Stimulated activated CD8-positive, alpha-beta memory T cell treated with anti-CD3 and anti-CD28 coated beads, Interleukin-7, amount 100 ng/mL, for 48 hours (primary cell): ENCODE results near the gene REEP3.
"Not testable (repeated sequence)": the region's sequence is repeated elsewhere in the genome, so short reads cannot be mapped to it uniquely, and the experiment has no call there.

Experiments used
- DNase-seq, 2 donors: peaks; one replicate each; pipeline ENCODE4 v3.0.0-alpha.2; 2020; ENCODE audit warnings: low read depth in 1 of 2; ENCODE audit errors: extremely low read depth in 1 of 2

The REEP3 gene

DNA sequence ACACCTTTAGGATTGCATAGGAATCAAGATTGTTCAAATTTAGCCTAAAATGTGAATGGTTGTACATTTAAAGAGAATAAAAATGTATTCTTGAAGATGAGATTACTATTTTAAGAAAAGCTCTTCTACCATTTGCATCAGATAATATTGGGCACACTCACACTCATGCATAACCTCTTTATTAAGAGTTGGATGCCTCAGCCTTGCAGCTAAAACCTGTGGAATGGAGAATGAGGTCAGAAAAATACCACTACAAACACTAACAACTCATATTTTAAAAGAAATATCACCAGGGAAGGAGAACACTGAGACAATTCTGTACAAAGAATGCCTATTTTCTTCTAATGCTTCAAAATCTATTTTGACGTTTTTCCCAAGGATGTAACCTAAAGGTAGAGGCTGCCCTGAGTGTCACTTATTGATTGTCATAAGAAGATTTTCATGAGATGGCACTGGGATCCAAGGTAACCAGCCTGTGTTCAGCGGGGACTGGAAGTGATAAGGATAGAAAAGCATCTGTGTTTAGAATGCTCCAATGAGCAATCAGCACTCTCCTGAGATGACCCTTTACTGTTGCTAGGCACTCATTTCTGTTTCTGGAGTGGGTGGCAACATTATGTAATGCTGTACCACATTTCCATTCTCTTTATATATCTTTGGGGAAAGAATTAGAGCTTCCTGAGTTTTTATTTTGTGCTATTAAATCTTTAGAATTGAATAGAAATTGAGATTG, 26.6 kb downstream of the REEP3 start:
- no peak for DNase-seq

DNA sequence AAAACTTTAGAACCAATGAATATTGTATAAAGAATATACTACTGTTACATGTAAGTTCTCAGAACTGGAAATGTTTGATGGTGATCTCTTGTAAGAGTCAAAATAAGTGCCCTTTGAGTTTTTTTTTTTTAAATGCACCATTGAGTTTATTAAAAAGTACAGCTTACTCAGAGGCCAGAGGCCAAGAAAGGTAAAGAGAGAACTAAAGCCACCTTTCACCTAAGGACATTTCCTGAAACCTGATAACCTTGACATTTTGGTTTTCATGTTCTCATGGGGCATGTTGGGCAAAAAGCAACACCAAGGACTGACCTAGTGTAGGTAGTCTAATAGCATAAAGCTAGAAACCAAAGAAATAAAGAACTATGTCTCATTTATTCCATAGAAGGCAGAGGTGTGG, 27.7 kb downstream of the REEP3 start:
- no peak for DNase-seq

DNA sequence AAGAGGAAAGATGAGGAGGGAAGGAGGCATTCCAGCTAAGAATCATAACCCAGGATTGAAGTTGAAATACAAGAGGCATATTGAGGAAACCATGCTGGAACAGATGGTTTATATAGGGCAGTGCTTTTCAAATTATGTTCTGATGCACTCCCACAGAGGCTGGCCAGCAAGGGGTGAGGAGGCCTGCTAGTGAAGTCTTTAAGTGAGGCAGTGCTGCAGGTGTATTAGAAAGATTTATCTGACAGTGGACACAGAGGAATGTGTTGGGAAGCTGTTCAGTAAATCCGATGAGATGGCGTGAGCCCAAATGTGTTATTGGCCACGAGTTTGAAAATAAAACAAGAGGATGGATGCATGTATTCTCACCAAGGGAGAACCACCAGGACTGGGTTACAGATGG, 28.6 kb downstream of the REEP3 start:
- DNase-seq, result no peak

DNA sequence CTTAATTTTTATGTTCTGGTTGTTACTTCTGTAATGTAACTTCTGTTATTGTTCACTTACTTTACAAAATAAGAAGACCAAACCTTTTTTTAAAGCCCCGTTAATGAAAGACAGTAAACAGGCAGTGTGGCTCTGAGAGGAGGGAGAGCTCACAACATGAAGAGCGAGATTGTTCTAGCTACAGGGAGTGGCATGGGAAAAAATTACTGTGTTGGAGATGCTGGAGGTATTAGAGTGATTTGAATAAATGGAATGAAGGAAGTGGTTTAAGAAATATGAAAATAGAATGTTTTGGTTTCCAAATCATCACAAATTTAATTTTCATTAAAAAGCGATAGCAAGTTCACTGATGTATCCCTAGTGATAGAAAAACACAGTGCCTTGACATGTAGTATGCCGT, 31.8 kb downstream of the REEP3 start:
- DNase-seq, result no peak

DNA sequence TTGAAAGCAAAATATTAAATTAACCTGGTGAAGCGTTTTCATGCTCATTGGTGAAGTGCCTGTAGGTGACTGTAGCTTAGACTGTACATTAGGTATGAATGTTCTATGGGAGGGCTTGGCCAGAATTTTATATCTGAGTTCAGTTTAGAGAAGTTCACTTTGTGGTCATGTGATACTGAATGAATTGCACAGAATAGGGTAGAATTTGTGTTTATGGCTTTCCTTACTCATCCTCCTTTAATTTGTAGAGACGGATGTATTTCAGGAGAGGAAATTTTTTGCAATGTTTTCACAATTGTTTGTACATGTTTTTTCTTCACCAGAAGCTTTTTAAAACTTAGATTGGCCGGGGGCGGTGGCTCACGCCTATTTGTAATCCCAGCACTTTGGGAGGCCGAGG, 32.3 kb downstream of the REEP3 start:
- no peak for DNase-seq

DNA sequence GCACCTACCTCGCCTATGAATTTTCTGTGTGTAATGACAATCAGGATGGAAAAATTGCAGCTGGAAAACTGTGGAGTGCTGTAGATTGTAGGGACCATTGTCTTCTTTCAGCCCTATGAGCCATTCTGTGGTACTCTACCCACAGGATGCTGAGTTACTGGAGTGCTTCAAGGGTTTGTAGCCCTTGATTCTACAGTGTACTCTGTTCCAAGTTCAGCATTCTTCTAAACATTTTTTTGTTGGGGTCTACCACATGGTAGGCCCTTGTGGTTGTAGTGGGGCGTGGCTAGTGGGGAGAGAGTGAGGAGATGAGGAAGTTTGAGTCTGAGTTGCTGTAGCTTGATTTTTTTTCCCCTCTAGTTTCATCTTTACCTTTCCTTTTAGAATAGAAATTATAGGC, 33.5 kb downstream of the REEP3 start:
- peak; percentile 13 to 34 for DNase-seq

DNA sequence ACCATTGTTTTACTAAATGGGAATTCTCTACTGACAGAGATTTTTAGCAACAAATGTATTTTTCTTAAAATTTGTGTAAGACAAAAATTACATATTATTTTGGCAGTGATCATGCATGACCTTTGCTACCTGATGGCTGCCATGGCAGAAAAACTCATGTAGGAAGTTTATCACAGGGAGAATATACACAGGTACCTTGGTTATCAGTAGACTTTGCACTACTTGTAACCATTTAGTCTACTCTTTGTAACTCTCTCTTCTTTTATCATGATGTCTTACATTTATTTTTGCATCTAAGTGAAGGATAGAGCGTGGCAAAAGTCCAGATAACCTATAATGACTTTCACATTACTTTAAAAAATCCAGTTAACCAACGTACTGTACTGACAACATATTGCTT, 34.1 kb downstream of the REEP3 start:
- DNase-seq, result no peak

DNA sequence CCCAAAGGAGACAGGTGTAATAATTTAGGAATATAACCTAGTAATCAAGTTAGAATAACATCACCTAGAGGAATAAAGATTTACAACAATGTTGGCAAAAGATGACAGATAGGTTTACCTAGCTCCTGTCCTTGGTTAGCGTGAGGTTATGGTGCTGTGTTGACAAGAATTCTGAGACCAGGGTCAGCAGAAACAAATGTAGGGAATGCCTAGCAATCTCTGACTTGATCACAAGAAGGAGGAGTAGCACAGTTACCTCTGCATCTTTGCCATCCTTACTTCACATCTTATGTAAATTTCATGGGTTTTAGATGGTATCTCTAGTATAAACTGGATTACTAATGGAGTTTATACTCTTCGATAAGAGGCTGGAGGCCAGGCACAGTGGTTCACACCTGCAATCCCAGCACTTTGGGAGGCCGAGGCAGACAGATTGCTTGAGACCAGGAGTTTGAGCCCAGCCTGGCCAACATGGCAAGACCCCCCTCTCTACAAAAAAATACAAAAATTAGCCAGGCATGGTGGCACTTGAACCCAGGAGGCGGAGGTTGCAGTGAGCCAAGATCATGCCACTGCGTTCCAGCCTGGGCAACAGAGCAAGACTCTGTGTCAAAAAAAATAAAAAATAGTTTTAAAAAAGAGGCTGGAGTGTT, 37.1 kb downstream of the REEP3 start:
- no peak for DNase-seq

DNA sequence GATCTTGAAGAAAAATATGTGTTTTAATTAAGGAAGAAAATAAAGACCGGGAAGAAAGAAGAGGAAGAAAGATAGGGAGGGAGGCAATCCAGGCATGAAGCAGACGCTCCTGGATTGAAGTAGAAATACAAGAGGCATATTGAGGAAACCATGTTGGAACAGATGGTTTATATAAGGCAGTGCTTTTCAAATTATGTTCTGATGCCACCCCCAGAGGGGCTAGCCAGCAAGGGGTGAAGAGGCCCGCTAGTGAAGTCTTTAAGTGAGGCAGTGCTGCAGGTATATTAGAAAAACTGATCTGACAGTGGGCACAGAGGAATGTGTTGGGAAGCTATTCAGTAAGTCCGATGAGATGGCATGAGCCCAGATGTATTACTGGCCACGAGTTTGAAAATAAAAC, 40.1 kb downstream of the REEP3 start:
- DNase-seq, result no peak

DNA sequence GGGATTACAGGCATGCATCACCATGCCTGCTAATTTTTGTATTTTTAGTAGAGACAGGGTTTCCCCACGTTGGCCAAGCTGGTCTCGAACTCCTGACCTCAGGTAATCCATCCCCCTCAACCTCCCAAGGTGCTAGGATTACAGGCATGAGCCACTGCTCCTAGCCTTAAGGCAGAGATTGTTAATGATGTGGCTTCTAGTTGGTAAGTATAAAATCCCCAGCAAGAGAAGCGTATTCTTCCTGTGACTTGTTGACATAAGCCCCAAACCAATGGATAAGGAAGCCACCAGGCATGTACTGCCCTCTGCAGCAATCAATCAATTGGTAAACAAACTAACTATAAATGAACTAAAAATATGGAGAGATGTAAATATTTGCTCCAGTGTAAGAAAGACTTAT, 41.2 kb downstream of the REEP3 start:
- no peak for DNase-seq

DNA sequence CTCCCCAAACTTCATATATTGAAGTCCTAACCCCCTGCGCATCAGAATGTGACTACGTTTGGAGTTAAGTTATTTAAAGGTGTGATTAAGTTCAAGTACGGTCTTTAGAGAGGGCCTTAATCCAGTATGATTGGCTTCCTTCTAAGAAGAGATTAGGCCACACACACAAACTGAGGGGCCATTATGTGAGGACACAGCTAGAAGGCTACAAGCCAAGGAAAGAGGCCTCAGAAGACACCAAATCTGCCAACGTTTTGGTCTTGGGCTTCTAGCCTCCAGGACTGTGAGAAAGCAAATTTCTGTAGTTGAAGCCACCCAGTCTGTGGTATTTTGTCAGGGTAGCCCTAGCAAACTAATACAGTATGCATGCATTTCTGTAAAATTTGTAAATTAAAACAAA, 41.7 kb downstream of the REEP3 start:
- DNase-seq, result no peak

DNA sequence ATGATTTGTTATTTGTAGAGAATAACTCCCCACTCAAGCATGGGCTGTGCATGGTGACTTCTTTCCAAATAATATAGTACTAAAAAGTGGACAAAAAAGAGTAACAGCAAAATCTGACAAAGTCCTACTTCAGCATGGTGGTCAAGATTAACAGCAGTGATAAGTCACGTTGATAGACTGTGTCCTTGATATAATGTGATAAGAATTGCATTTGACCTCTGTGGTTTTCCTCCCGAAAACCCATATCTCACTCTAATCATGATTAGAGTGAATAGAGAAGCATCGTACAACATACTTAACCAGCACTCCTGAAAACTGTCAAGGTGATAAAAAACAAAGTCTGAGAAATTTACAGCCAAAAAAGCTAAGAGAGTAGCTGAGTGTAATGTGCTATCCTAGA, 42.4 kb downstream of the REEP3 start:
- no peak for DNase-seq

DNA sequence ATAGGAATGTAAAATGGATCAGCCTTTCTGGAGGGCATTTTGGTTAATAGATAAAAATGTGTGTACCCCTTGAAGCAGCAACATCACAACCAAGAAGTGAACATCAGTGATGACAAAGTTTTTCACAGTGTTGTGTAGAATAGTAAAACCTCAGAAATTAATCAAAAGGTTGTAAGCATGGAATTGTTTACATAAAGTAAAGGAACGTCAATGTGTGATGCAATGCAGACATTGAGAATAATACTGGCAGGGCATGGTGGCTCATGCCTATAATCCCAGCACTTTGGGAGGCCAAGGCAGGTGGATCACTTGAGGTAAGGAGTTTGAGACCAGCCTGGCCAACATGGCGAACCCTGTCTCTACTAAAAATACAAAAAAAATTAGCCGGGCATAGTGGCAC, 43.5 kb downstream of the REEP3 start:
- not testable (repeated sequence) for DNase-seq

DNA sequence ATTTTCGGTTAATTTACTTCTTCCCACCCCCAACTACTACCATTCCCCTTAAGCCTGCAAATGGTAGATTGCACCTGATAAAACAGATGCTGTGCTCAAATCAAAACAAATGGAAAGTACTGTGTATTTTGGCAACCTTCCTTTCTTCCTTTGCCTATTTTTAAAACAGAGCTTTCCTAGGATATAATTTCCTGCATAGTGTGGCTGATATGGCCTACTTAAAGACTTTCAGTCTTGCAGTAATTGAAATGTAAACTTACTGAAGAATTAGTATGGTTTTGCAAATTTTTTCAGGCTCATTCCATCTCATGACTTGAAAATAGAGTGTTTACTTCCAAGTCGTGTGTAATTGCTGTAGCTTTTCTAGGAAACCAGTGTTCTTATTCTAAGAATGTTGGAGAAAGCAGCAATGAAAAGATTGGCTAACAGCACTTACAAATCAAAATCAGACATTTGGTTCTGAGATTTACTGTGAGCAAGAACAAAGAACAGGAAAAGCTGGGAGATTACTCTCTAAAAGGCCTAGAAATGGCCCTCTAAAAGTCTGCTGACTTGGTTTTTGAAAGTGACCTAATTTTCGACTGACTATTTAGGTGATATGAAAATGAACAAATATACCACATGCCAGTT, 52.0 kb downstream of the REEP3 start:
- DNase-seq, result no peak

DNA sequence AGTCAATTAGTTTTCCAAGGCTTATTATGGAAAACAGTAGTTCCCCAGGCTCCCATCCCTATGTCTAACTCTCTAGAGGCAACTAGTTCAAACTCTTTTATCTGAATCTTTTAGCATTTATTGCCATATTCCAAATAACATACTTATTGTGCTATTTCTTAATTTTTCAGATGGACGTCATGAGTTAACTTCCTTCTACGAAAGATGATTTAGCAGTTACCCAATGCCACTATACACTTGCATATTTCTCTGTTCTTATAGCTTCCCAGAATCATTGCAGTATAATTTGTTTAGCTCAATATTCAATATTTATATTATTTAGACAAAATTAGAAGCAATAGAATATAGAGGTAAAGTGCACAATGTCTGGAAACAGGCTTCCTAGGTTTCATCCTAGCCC, 52.8 kb downstream of the REEP3 start:
- no peak for DNase-seq

DNA sequence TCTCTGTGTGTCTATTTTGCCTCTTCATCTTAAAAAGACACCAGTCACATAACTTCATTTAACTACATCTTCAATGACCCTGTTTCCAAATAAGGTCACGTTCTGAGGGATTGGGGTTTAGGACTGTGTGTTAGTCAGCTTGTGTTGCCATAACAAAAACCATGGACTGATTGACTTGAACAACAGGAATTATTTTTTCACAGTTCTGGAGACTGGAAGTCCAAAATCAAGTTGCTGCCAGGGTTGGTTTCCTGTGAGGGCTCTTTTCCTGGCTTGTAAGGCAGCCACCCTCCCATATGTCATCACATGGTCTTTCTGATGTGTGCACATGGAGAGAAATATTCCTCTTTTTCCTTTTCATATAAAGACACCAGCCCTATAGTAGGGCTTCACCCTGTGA, 55.3 kb downstream of the REEP3 start:
- DNase-seq, result no peak

DNA sequence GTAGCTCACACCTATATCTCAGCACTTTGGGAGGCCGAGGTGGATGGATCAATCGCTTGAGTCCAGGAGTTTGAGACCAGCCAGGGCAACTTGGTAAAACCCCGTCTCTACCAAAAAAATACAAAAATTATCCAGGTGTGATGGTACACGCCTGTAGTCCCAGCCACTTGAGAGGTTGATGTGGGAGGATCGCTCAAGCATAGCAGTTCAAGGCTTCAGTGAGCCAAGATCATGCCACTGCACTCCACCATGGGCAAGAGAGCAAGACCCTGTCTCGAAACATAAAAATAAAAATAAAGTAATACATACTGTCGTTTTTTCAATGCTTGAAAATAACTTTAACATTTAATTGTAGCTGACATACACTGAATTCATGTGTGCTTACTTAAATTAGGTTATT, 57.3 kb downstream of the REEP3 start:
- no peak for DNase-seq

DNA sequence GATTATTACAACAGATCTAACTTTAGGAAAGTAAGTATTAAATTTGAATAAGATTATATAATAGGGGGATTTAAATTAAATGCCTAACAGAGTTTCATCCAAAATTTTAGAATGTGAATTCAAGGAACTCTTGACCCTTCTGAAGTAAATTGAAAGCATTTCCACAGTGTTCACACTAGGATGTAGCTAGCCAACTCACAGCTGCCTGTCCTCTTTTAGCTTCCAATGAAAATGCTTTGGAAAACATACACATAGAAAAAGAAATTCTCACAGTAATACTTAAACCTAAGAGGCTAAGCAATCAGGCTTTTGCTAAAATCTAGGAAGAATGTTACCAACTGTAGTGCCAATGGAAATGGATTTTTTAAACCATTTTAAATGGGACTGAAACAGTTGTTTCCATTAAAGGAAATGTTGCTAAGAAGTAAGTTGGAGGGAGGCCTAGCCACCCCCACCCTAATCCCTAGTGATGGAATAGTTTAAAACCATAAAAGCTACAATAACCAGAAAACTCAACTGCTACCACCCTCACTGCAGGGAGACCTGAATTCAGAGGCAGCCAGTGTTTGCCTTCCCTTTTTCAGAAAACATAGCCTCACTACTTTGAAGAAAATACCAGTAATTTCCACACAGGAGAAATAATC, 58.3 kb downstream of the REEP3 start:
- no peak for DNase-seq

DNA sequence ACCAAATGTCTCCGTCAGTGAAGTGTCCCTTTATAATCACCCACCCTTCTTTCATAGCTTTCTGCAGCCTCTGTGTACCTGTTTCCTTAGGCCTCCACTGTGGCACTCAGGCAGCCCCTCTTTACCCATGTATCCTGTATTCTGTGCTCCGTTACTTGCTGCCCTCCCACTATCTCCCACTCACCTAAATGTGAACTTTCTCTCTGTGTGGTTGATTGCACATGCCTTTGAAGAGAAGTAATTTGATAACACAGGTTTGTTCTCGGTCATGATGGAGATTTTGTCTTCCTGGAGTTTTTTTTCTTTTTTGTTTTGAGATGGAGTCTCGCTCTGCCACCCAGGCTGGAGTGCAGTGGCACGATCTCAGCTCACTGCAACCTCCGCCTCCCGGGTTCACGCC, 61.5 kb downstream of the REEP3 start:
- DNase-seq, result no peak

DNA sequence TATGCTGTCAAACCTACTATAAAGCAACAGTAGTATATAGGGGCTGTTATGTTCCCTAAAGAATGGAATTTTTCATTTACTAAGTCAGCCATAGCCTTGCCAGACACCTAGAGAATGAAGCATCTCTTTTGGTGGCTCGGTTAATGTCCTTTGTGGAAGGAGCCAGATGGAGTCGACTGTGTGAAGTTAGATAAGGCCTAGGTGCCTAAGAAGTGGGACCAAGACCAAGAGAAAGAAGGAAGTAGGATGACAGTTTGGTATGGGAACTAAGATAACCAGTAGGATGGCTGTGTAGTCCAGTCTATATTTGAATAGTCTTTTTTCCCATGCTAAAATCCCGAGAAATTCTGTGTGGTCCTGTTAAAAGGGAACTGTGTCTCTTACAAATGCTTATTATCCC, 62.2 kb downstream of the REEP3 start:
- DNase-seq, result no peak

DNA sequence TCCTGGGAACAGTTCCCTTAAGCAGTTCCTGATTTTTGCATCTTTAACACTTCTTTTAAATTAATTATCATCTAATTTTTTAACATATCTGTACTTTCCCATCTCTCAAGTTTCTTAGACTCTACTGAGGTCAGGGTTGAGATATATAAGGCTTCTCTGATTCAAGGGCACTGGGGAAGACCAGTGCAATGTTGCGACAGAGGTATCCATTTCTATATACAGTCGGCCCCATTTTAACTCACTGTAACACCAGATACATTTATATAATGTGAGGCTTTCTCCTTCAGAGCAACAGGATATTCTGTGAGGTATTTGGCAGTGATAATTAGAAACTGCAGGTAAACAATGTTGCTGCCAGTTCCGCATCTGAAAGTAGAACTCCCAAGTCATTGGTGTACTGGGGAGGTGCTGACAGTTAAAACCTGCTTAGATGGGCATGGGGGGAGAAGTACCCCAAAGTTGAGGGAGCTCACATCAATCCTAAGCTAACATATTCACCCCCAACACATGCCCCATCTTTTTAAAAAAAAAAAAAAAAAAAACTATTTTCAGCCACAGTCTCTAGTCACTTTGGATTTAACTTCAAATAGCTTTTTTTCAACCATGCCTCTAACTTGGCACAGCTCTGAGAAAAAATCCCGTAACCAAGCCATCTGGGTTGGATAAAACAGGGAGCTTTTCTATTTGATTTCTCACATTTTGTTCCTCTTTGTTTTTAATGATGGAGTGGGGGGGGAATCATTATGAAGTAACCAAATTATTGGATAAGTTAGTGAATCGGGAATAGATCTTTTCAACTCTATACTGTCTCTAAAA, 62.9 kb downstream of the REEP3 start:
- no peak for DNase-seq
